Uterus (tissue), 4 donors: Measurements from ENCODE around the gene VWA3B. TPM values are rescaled to one million over a fixed set of nuclear protein-coding genes. Genes with fewer than 3 reads are reported as not detected.

Experiments used
- DNase-seq, 2 donors: peaks; one replicate each; pipeline ENCODE4 v3.0.0-alpha.2; 2019 to 2020
- H3K27ac ChIP-seq, 2 donors: fragments of 200-600 bp; sonication (generic); 1 replicate in 1 of 2; 2 replicates in 1 of 2; pipeline ENCODE4 v1.5.1; 2016 to 2018
- H3K27me3 ChIP-seq, 2 donors: fragments of 200-600 bp; sonication (generic); one replicate each; pipeline ENCODE4 v1.5.1; 2018 to 2019; ENCODE audit warnings: control low read depth in 1 of 2
- H3K36me3 ChIP-seq, 2 donors: fragments of 200-600 bp; sonication (generic); one replicate each; pipeline ENCODE4 v1.5.1; 2019; ENCODE audit warnings: control low read depth in 1 of 2
- H3K4me1 ChIP-seq, 2 donors: fragments of 200-600 bp; sonication (generic); one replicate each; pipeline ENCODE4 v1.5.1; 2018 to 2019; ENCODE audit warnings: control low read depth in 1 of 2
- H3K4me3 ChIP-seq, 2 donors: fragments of 200-600 bp; sonication (generic); 1 replicate in 1 of 2; 2 replicates in 1 of 2; pipeline ENCODE4 v1.5.1; 2018 to 2019; ENCODE audit warnings: mild to moderate bottlenecking in 1 of 2
- H3K9me3 ChIP-seq, 2 donors: fragments of 200-600 bp; sonication (generic); one replicate each; pipeline ENCODE4 v1.5.1; 2019; ENCODE audit warnings: control low read depth in 1 of 2
- POLR2A ChIP-seq, 2 donors: fragments of 450-650 bp; IDR thresholded peaks; one replicate each; pipeline ENCODE4 v1.6.1; 2016; ENCODE audit warnings: antibody characterized with exemption in 2 of 2, mild to moderate bottlenecking in 1 of 2, moderate library complexity in 1 of 2
- intact Hi-C: fragments of 100-400 bp; cut with DNase I; formaldehyde crosslinking; loops from one replicate; pipeline ENCODE4 v1.15.1; 2023; ENCODE audit warnings: low total_unique reads
- total RNA-seq, 4 donors: library from RNA; depleted of rRNA in 3 of 4; stranded (reverse); fragments of >200 nt in 3 of 4; gene quantifications; one replicate each; pipeline versions ENCODE4 v1.1.0 to v1.2.4, GENCODE V29; 2014 to 2023
- TF ChIP-seq, protein P1 (sequence below), 4 experiments: fragments of 200-600 bp in 2 of 4; fragments of 450-650 bp in 2 of 4; sonication (generic) in 2 of 4; IDR thresholded peaks; one replicate each; pipeline ENCODE4 v1.5.1; 2016 to 2019; ENCODE audit warnings: antibody characterized with exemption in 4 of 4, mild to moderate bottlenecking in 2 of 4, moderate library complexity in 1 of 4
- donor health status: DM: yes; HTN: yes; CAD: no.

VWA3B gene
- total RNA-seq, 4 donors from 2014 or later: 0.98 to 2.1 TPM; not detected in 2

DNA sequence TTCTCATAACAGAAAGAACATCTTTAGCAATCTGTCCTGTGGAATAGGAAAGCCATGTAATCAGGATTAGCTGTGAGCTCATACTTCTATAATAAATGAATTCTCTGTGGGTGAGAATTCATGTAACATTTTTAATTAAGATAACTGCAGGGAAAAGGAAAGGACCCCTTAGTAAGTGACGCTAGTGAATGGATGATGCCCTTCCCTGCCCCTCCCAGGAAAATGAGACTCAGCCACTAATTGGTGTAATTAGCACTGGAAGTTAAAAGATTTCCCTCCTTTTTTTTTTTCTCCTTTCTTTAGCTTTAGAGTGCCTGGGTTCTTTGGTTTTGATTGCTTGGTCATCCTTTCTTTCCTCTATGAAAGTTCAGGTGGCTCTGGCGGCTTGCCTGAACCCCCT is 90.3 kb downstream of the VWA3B start:
- Histone ChIP-seq H3K27me3 (no peaks in the 10 kb centered on the region), H3K4me3 (no peak overlapping the region), H3K36me3 (no peaks in the 10 kb centered on the region), H3K27ac (no peak overlapping the region), H3K9me3 (no peaks in the 10 kb centered on the region), H3K4me1 (no peaks in the 10 kb centered on the region)
- no peak for DNase-seq
- no peak for TF ChIP-seq POLR2A (IDR thresholded peaks at IDR 0.05)
- TF ChIP-seq, protein P1, sequence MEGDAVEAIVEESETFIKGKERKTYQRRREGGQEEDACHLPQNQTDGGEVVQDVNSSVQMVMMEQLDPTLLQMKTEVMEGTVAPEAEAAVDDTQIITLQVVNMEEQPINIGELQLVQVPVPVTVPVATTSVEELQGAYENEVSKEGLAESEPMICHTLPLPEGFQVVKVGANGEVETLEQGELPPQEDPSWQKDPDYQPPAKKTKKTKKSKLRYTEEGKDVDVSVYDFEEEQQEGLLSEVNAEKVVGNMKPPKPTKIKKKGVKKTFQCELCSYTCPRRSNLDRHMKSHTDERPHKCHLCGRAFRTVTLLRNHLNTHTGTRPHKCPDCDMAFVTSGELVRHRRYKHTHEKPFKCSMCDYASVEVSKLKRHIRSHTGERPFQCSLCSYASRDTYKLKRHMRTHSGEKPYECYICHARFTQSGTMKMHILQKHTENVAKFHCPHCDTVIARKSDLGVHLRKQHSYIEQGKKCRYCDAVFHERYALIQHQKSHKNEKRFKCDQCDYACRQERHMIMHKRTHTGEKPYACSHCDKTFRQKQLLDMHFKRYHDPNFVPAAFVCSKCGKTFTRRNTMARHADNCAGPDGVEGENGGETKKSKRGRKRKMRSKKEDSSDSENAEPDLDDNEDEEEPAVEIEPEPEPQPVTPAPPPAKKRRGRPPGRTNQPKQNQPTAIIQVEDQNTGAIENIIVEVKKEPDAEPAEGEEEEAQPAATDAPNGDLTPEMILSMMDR (IDR thresholded peaks at IDR 0.05): no peak
- intact Hi-C loops: no loop called here

- intact Hi-C loops: no loop called here
- Histone ChIP-seq H3K27ac (no peak overlapping the region), H3K9me3 (no peaks in the 10 kb centered on the region), H3K36me3 (no peaks in the 10 kb centered on the region), H3K27me3 (no peaks in the 10 kb centered on the region), H3K4me3 (no peak overlapping the region), H3K4me1 (no peaks in the 10 kb centered on the region)
- no peak for TF ChIP-seq POLR2A (IDR thresholded peaks at IDR 0.05)
- no peak for DNase-seq
Observed at GRCh38 chr2:98177986-98178385, 91.0 kb downstream of the VWA3B start.

DNA sequence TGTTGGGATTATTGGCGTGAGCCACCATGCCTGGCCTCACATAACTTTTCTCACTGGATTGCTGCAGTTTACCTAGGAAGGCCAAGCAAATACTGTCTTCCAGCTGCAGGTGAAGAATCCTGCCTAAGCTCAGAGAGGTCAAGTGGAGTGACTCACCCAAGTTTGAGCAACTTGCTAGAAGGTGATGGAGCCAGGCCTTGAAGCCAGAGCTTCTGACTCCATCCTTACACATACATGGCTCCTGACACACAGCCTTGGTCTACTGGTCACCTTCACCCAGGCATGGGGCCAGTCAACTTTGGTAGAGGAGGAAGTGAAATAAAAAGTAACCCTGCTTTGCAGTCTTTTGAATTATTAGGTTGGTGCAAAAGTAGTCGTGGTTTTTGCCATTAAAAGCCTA is 93.5 kb downstream of the VWA3B start:
- Histone ChIP-seq H3K4me3 (no peak overlapping the region), H3K27ac (no peak overlapping the region), H3K9me3 (no peaks in the 10 kb centered on the region), H3K4me1 (no peaks in the 10 kb centered on the region), H3K27me3 (no peaks in the 10 kb centered on the region), H3K36me3 (no peaks in the 10 kb centered on the region)
- no peak for TF ChIP-seq POLR2A (IDR thresholded peaks at IDR 0.05)
- TF ChIP-seq, protein P1 (IDR thresholded peaks at IDR 0.05): no peak
- intact Hi-C loops: no loop called here
- no peak for DNase-seq

DNA sequence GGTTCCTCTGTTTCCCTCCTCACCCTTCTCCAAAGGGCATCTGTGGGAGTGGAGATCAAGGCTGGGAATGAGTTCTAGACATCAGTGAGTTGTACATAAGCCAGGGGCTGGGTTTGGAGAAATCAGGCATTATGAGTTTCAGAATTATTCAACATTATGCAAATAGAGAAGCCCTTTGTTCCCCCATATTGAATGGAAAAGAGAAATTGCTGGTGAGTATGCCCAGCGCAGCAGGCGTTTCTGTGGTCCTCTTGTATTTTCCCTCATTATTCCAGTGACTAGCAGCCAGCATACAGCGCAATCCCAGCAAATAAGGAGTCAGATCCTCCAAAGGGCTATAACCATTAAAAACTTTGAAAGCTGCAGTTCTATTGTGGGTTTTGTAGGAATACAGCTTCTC is 94.4 kb downstream of the VWA3B start:
- DNase-seq: no peak
- H3K4me3 ChIP-seq: no peak overlapping the region
- H3K27me3 ChIP-seq: no peaks in the 10 kb centered on the region
- no peaks in the 10 kb centered on the region for H3K36me3 ChIP-seq
- intact Hi-C loops: no loop called here
- H3K27ac ChIP-seq: no peak overlapping the region
- H3K9me3 ChIP-seq: no peaks in the 10 kb centered on the region
- H3K4me1 ChIP-seq: no peaks in the 10 kb centered on the region
- TF ChIP-seq, protein P1 (IDR thresholded peaks at IDR 0.05): no peak
- no peak for TF ChIP-seq POLR2A (IDR thresholded peaks at IDR 0.05)

GRCh38 chr2:98185801-98186200 is 98.8 kb downstream of the VWA3B start:
- no peaks in the 10 kb centered on the region for H3K4me1 ChIP-seq
- H3K27me3 ChIP-seq: no peaks in the 10 kb centered on the region
- no peak overlapping the region for H3K27ac ChIP-seq
- no peaks in the 10 kb centered on the region for H3K36me3 ChIP-seq
- no peak for TF ChIP-seq POLR2A (IDR thresholded peaks at IDR 0.05)
- H3K9me3 ChIP-seq: no peaks in the 10 kb centered on the region
- DNase-seq: no peak
- H3K4me3 ChIP-seq: no peak overlapping the region
- intact Hi-C loops: no loop called here

DNA sequence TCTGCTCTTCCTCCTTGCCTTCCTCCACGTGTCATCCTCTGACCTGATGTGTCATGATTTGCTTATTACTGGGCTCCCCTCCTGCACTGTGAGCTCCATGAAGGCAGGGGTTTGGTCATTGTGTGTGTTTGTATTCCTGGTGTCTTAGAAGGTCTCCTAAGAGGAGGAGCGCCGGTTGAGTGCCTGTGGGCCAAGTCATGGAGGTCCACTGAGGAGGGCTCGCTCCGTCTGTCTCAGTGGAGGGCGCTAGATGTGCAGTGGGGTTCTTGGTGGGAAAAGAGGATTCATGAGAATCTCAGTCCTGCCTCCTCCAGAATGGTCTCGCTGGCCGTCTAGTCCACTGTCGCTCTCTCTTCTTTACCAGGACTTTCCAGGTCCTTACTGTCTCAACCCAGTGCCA is 100.2 kb downstream of the VWA3B start:
- no peak overlapping the region for H3K4me3 ChIP-seq
- no peak for TF ChIP-seq POLR2A (IDR thresholded peaks at IDR 0.05)
- TF ChIP-seq, protein P1 (IDR thresholded peaks at IDR 0.05): no peak
- no peaks in the 10 kb centered on the region for H3K36me3 ChIP-seq
- no peak for DNase-seq
- H3K9me3 ChIP-seq: no peaks in the 10 kb centered on the region
- H3K27ac ChIP-seq: no peak overlapping the region
- intact Hi-C loops: no loop called here
- no peaks in the 10 kb centered on the region for H3K27me3 ChIP-seq
- H3K4me1 ChIP-seq: no peaks in the 10 kb centered on the region
